NB4 (cell line): Measurements from ENCODE around the gene GINM1.
A peak's percentile ranks its signal among the peaks of the same experiment; 100 is the strongest.

Experiments
- DNase-seq: peaks from one replicate; pipeline ENCODE4 v3.0.0; 2010; ENCODE audit warnings: low read depth
- H3K4me3 ChIP-seq: one replicate; pipeline ENCODE4 v1.5.1; 2011; ENCODE audit warnings: mild to moderate bottlenecking, low read depth, low read length, moderate library complexity
- CTCF ChIP-seq: IDR thresholded peaks from one replicate; pipeline ENCODE4 v1.5.1; 2012; ENCODE audit warnings: low read depth, low read length
- MAX ChIP-seq: IDR thresholded peaks from 2 replicates; pipeline ENCODE4 v1.6.1; 2011; ENCODE audit warnings: low read depth, low read length
- MYC ChIP-seq: IDR thresholded peaks from 2 replicates; pipeline ENCODE4 v1.6.1; 2011; ENCODE audit warnings: low read depth, low read length
- POLR2A ChIP-seq: IDR thresholded peaks from 2 replicates; pipeline ENCODE4 v1.6.1; 2011; ENCODE audit warnings: mild to moderate bottlenecking; ENCODE audit not compliant: insufficient read length; ENCODE audit errors: extremely low read depth

Gene GINM1

GRCh38 chr6:149608381-149608982 lies 42.3 kb downstream of the GINM1 start:
- peak; percentile 85 for DNase-seq

GRCh38 chr6:149614337-149614736 lies 48.2 kb downstream of the GINM1 start:
- no peak for TF ChIP-seq POLR2A
- no peak overlapping the region for H3K4me3 ChIP-seq
- no peak for DNase-seq

More at GRCh38 chr6:149608381-149608982, 42.3 kb downstream of the GINM1 start:
- no peak overlapping the region for H3K4me3 ChIP-seq
- TF ChIP-seq MYC (no peak), MAX (no peak), CTCF (no peak), POLR2A (no peak)

GRCh38 chr6:149615805-149616204 lies 49.6 kb downstream of the GINM1 start:
- H3K4me3 ChIP-seq: no peak overlapping the region
- DNase-seq: no peak
- no peak for TF ChIP-seq POLR2A
- TF ChIP-seq CTCF: no peak
- no peak for TF ChIP-seq MYC
- no peak for TF ChIP-seq MAX

GRCh38 chr6:149627672-149628071 lies 61.5 kb downstream of the GINM1 start:
- TF ChIP-seq MAX (no peak), MYC (no peak), CTCF (no peak), POLR2A (no peak)
- no peak overlapping the region for H3K4me3 ChIP-seq
- no peak for DNase-seq

- H3K4me3 ChIP-seq: no peak overlapping the region
- TF ChIP-seq POLR2A (no peak), MYC (no peak), MAX (no peak), CTCF (no peak)
- DNase-seq: no peak
Measured at GRCh38 chr6:149628875-149629510, 62.8 kb downstream of the GINM1 start.

- no peak overlapping the region for H3K4me3 ChIP-seq
- no peak for DNase-seq
- TF ChIP-seq MAX: no peak
- TF ChIP-seq POLR2A: no peak
- no peak for TF ChIP-seq MYC
- TF ChIP-seq CTCF: no peak
Measured at GRCh38 chr6:149634315-149634714, 68.1 kb downstream of the GINM1 start.
